ENCODE measurements around the gene LRFN2. TPM values are rescaled to one million over a fixed set of nuclear protein-coding genes. Genes with fewer than 3 reads are reported as not detected.

The LRFN2 gene
- total RNA-seq, 6 donors from 2014 or later, result 0.06 to 0.20 TPM; not detected in 4

DNA sequence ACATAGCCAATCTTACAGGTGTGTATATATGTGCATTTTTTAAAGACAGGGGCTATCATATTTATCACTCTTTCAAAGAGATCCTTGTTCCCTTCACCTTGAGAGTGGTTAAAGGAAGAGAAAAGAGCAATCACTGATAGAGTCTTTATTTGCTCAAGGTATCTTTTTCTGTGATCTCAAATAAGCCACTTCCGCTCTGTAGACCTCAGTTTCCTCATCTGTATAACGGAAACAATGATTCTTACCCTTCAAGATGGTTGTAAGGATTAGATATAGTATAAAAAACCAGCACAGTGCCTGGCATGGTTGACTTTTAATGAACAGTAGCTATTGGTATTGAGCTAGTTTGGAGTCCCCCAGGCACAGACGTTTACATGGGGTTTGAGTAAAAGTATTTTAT is 10.1 kb upstream of the LRFN2 start:
- H3K4me1 ChIP-seq, result no peaks in the 10 kb centered on the region
- H3K4me3 ChIP-seq, result no peak overlapping the region
- no peak for TF ChIP-seq EP300 (IDR thresholded peaks at IDR 0.05)
- TF ChIP-seq, protein P1, sequence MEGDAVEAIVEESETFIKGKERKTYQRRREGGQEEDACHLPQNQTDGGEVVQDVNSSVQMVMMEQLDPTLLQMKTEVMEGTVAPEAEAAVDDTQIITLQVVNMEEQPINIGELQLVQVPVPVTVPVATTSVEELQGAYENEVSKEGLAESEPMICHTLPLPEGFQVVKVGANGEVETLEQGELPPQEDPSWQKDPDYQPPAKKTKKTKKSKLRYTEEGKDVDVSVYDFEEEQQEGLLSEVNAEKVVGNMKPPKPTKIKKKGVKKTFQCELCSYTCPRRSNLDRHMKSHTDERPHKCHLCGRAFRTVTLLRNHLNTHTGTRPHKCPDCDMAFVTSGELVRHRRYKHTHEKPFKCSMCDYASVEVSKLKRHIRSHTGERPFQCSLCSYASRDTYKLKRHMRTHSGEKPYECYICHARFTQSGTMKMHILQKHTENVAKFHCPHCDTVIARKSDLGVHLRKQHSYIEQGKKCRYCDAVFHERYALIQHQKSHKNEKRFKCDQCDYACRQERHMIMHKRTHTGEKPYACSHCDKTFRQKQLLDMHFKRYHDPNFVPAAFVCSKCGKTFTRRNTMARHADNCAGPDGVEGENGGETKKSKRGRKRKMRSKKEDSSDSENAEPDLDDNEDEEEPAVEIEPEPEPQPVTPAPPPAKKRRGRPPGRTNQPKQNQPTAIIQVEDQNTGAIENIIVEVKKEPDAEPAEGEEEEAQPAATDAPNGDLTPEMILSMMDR (IDR thresholded peaks at IDR 0.05), result no peak
- no peak for TF ChIP-seq POLR2A (IDR thresholded peaks at IDR 0.05)
- no peak for TF ChIP-seq POLR2AphosphoS5 (IDR thresholded peaks at IDR 0.05)
- peaks cover 0 to 5% (median 1%) of the 10 kb centered on the region in 4 donors for H3K27me3 ChIP-seq
- 69 to 78% methylated on average over 3 of the region's 3 CpGs for WGBS, 2 donors
- no peak for ATAC-seq (ENCODE audit: low FRiP score in 2 of 2)
- H3K27ac ChIP-seq, result no peak overlapping the region
- no peaks in the 10 kb centered on the region for H3K36me3 ChIP-seq
- H3K9me3 ChIP-seq, result no peaks in the 10 kb centered on the region
- no peak for DNase-seq

- Histone ChIP-seq H3K9me3 (no peaks in the 10 kb centered on the region), H3K4me3 (no peak overlapping the region), H3K4me1 (peaks cover 14 to 27% (median 17%) of the 10 kb centered on the region in 4 donors), H3K27ac (no peak overlapping the region), H3K27me3 (peaks cover 0 to 3% (median 0%) of the 10 kb centered on the region in 4 donors), H3K36me3 (no peaks in the 10 kb centered on the region)
- DNase-seq (no peak), ATAC-seq (ENCODE audit: low FRiP score in 2 of 2) (no peak)
- 52 to 54% methylated on average over 4 to 7 of the region's 7 CpGs for WGBS, 2 donors
- TF ChIP-seq, protein P1 (IDR thresholded peaks at IDR 0.05), result no peak
- TF ChIP-seq POLR2AphosphoS5 (IDR thresholded peaks at IDR 0.05), result no peak
- no peak for TF ChIP-seq EP300 (IDR thresholded peaks at IDR 0.05)
- no peak for TF ChIP-seq POLR2A (IDR thresholded peaks at IDR 0.05)
Measured at GRCh38 chr6:40588480-40588879, 1.3 kb upstream of the LRFN2 start.

DNA sequence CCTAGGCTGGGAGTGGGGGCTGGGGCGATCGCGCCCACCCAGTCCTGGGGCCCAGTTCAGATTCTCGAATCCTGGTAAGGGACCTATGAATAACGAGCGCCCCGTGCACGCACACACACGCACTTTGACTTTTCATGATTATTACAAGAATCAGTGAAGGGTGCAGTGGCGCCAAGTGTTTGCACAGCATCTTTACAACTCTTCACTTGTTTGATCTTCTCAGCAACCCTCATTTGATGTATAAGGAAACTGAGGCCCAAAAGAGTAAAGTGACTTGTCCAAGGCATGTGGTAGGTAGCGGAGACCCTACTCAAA is 863 bp upstream of the LRFN2 start:
- Histone ChIP-seq H3K9me3 (no peaks in the 10 kb centered on the region), H3K4me3 (peak overlapping the region in 3 of 4 donors; percentile 40 to 55 (median 52)), H3K27me3 (peaks cover 0 to 3% (median 0%) of the 10 kb centered on the region in 4 donors), H3K4me1 (peaks cover 14 to 27% (median 17%) of the 10 kb centered on the region in 4 donors), H3K27ac (no peak overlapping the region), H3K36me3 (no peaks in the 10 kb centered on the region)
- TF ChIP-seq POLR2A (IDR thresholded peaks at IDR 0.05) (no peak), EP300 (IDR thresholded peaks at IDR 0.05) (no peak)
- TF ChIP-seq, protein P1 (IDR thresholded peaks at IDR 0.05), result no peak
- DNase-seq, result no peak
- no peak for ATAC-seq (ENCODE audit: low FRiP score in 2 of 2)
- WGBS, 2 donors, result 18 to 81% methylated on average over 2 to 11 of the region's 11 CpGs

DNA sequence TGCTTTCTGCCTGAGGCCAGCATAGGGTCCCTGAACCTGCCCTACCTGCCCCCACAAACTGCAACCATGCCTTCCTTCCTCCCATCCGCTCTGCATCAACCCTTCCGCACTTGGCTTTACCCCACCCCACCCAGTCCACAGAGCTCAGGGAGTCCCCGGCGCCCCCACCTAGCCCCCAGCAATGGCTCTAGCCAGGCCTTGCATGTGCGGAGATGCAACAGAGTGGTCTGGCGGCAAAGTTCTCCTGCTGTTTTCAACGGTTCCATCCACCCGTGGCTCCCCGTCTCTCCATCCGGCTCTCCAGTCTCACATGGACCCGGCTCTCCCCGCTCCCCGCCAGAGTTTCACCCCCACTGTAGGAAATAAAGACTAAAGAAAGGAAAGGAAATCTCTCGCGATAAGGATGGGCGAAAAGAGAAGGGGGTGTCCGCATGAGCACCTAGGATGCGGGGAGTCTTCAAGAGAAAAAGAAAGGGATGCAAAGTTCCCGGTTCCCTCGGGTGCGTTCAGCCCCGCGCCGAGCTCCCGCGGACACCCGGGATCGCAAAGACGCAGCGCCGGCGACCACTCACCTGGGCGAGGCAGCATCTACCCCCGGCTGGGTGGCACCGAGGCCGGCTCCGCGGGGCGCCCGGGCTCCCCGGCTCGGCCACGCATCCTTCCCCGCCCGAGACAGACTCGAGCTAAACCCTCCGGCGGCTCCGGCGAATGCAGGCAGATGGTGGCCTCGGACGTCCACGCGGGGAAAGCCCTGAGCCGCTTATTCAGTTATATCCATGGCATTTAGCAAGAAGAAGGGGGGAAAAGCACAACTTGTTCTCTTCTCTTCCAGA is 579 bp downstream of the LRFN2 start:
- WGBS, 2 donors, result 5% methylated on average over 48 to 55 of the region's 55 CpGs
- no peak for ATAC-seq (ENCODE audit: low FRiP score in 2 of 2)
- H3K36me3 ChIP-seq, result no peaks in the 10 kb centered on the region
- peak overlapping the region; percentile 22 to 55 (median 46) for H3K4me3 ChIP-seq
- H3K27ac ChIP-seq, result no peak overlapping the region
- no peak for TF ChIP-seq POLR2A (IDR thresholded peaks at IDR 0.05)
- TF ChIP-seq EP300 (IDR thresholded peaks at IDR 0.05), result no peak
- TF ChIP-seq, protein P1 (IDR thresholded peaks at IDR 0.05), result no peak
- TF ChIP-seq POLR2AphosphoS5 (IDR thresholded peaks at IDR 0.05), result no peak
- peaks cover 0 to 3% (median 0%) of the 10 kb centered on the region in 4 donors for H3K27me3 ChIP-seq
- peak in 1 of 2 donors; percentile 84 for DNase-seq
- no peaks in the 10 kb centered on the region for H3K9me3 ChIP-seq
- H3K4me1 ChIP-seq, result peaks cover 14 to 27% (median 17%) of the 10 kb centered on the region in 4 donors
